Neural cell (in vitro differentiated cells): ENCODE data around the gene DEF6. TPM values are rescaled to one million over a fixed set of nuclear protein-coding genes. Genes with fewer than 3 reads are reported as not detected.

Experiments used
- H2AFZ ChIP-seq: fragments of 200-600, 300-800 bp; sonication (generic), shearing (Covaris generic); 2 replicates; pipeline ENCODE4 v1.6.0; 2014; ENCODE audit warnings: low read depth, mild to moderate bottlenecking, antibody characterized with exemption, low read length, moderate library complexity
- H3F3A ChIP-seq: fragments of 200-600 bp; shearing (Covaris generic); 2 replicates; pipeline ENCODE4 v1.6.1; 2016; ENCODE audit warnings: mild to moderate bottlenecking, moderate library complexity, mixed read lengths, antibody characterized with exemption, low read length; ENCODE audit not compliant: insufficient read depth, poor library complexity, severe bottlenecking
- H3K27ac ChIP-seq: fragments of 200-600, 300-800 bp; sonication (generic), shearing (Covaris generic); 2 replicates; pipeline ENCODE4 v1.5.1; 2014; ENCODE audit warnings: mild to moderate bottlenecking, low read length, moderate library complexity
- H3K27me3 ChIP-seq: fragments of 300-800, 200-600 bp; sonication (generic), shearing (Covaris generic); 2 replicates; pipeline ENCODE4 v1.6.0; 2014; ENCODE audit warnings: mild to moderate bottlenecking, low read depth, low read length, moderate library complexity; ENCODE audit not compliant: insufficient read depth
- H3K36me3 ChIP-seq: fragments of 300-800, 200-600 bp; sonication (generic), shearing (Covaris generic); 2 replicates; pipeline ENCODE4 v1.5.1; 2014; ENCODE audit warnings: mild to moderate bottlenecking, antibody characterized with exemption, low read length, moderate library complexity; ENCODE audit not compliant: insufficient read depth
- H3K4me2 ChIP-seq: fragments of 300-800, 200-600 bp; sonication (generic), shearing (Covaris generic); 2 replicates; pipeline ENCODE4 v1.6.0; 2014; ENCODE audit warnings: mild to moderate bottlenecking, low read length
- H3K4me3 ChIP-seq: fragments of 300-800, 200-600 bp; sonication (generic), shearing (Covaris generic); 2 replicates; pipeline ENCODE4 v1.5.1; 2014; ENCODE audit warnings: mild to moderate bottlenecking, low read length, moderate library complexity
- H3K79me2 ChIP-seq: fragments of 200-600 bp; shearing (Covaris generic); replicated peaks from 2 replicates; pipeline ENCODE4 v1.6.0; 2014; ENCODE audit warnings: mild to moderate bottlenecking, low read length, moderate library complexity; ENCODE audit not compliant: insufficient read depth
- H3K9ac ChIP-seq: fragments of 300-800, 200-600 bp; sonication (generic), shearing (Covaris generic); 2 replicates; pipeline ENCODE4 v1.6.1; 2016; ENCODE audit warnings: mild to moderate bottlenecking, low read length, mixed read lengths
- H3K9me2 ChIP-seq: fragments of 200-600 bp; shearing (Covaris generic); 2 replicates; pipeline ENCODE4 v1.6.1; 2016; ENCODE audit warnings: mild to moderate bottlenecking, low read length, mixed read lengths; ENCODE audit not compliant: insufficient read depth
- H3K9me3 ChIP-seq: fragments of 200-600, 300-800 bp; sonication (generic), shearing (Covaris generic); 2 replicates; pipeline ENCODE4 v1.6.1; 2016; ENCODE audit warnings: mild to moderate bottlenecking, mixed run types, low read length, moderate library complexity, mixed read lengths
- H4K20me1 ChIP-seq: fragments of 200-600 bp; shearing (Covaris generic); 2 replicates; pipeline ENCODE4 v1.6.1; 2016; ENCODE audit warnings: mild to moderate bottlenecking, mixed run types; ENCODE audit not compliant: insufficient read depth
- CTCF ChIP-seq: fragments of 450-650 bp; IDR thresholded peaks from 2 replicates; pipeline ENCODE4 v1.5.1; 2014; ENCODE audit warnings: antibody characterized with exemption, mild to moderate bottlenecking, moderate library complexity; ENCODE audit not compliant: poor library complexity, severe bottlenecking
- EZH2 ChIP-seq: fragments of 200-600, 300-800 bp; shearing (Covaris generic), sonication (generic); IDR thresholded peaks from 2 replicates; pipeline ENCODE4 v1.6.1; 2014; ENCODE audit warnings: antibody characterized with exemption, low read length, borderline replicate concordance, mild to moderate bottlenecking; ENCODE audit not compliant: insufficient read depth, poor library complexity, severe bottlenecking
- MXI1 ChIP-seq: fragments of 450-650 bp; conservative IDR thresholded peaks from 2 replicates; pipeline ENCODE4 v1.6.1; 2014; ENCODE audit warnings: antibody characterized with exemption, mild to moderate bottlenecking; ENCODE audit not compliant: poor library complexity, severe bottlenecking
- POLR2AphosphoS5 ChIP-seq: IDR thresholded peaks from 2 replicates; pipeline ENCODE4 v1.6.1; 2012
- RAD21 ChIP-seq: fragments of 450-650 bp; conservative IDR thresholded peaks from 2 replicates; pipeline ENCODE4 v1.6.1; 2014; ENCODE audit warnings: antibody characterized with exemption, mild to moderate bottlenecking, moderate library complexity
- SMC3 ChIP-seq: fragments of 450-650 bp; conservative IDR thresholded peaks from 2 replicates; pipeline ENCODE4 v1.6.1; 2014; ENCODE audit warnings: antibody characterized with exemption, mild to moderate bottlenecking, moderate library complexity; ENCODE audit not compliant: poor library complexity
- TAF1 ChIP-seq: IDR thresholded peaks from 2 replicates; pipeline ENCODE4 v1.6.1; 2012; ENCODE audit warnings: low read depth
- polyA plus RNA-seq: library from polyadenylated mRNA; depleted of rRNA; stranded (reverse); fragments of >200 nt; gene quantifications from 2 replicates; pipeline ENCODE4 v1.2.3, GENCODE V29; 2014

DEF6 gene
- polyA plus RNA-seq, 1 donor from 2014 or later, result 1.3 TPM

- no peaks in the 10 kb centered on the region for H4K20me1 ChIP-seq
Measured at GRCh38 chr6:35267446-35267845, 30.2 kb upstream of the DEF6 start.

GRCh38 chr6:35267897-35268296 lies 29.7 kb upstream of the DEF6 start:
- no peaks in the 10 kb centered on the region for H3K27me3 ChIP-seq
- no peaks in the 10 kb centered on the region for H3K36me3 ChIP-seq
- H3K9me3 ChIP-seq, result no peaks in the 10 kb centered on the region
- no peaks in the 10 kb centered on the region for H3F3A ChIP-seq
- H3K27ac ChIP-seq, result no peak overlapping the region
- no peak for TF ChIP-seq SMC3
- TF ChIP-seq EZH2, result no peak
- TF ChIP-seq CTCF, result no peak
- no peak for TF ChIP-seq RAD21
- H4K20me1 ChIP-seq, result no peaks in the 10 kb centered on the region
- no peak overlapping the region for H3K4me2 ChIP-seq
- H3K9me2 ChIP-seq, result no peaks in the 10 kb centered on the region
- H2AFZ ChIP-seq, result no peak overlapping the region
- H3K79me2 ChIP-seq, result no peaks in the 10 kb centered on the region
- H3K9ac ChIP-seq, result no peak overlapping the region
- H3K4me3 ChIP-seq, result no peak overlapping the region

More at GRCh38 chr6:35267446-35267845, 30.2 kb upstream of the DEF6 start:
- TF ChIP-seq EZH2, result no peak
- no peak for TF ChIP-seq POLR2AphosphoS5
- TF ChIP-seq RAD21, result no peak
- TF ChIP-seq TAF1, result no peak
- TF ChIP-seq MXI1, result no peak
- Histone ChIP-seq H3K4me2 (no peak overlapping the region), H3K9me3 (no peaks in the 10 kb centered on the region), H3K4me3 (no peak overlapping the region), H2AFZ (no peak overlapping the region), H3K27me3 (no peaks in the 10 kb centered on the region), H3K9me2 (no peaks in the 10 kb centered on the region), H3K9ac (no peak overlapping the region), H3K27ac (no peak overlapping the region), H3K36me3 (no peaks in the 10 kb centered on the region), H3K79me2 (no peaks in the 10 kb centered on the region), H3F3A (no peaks in the 10 kb centered on the region)

GRCh38 chr6:35272005-35272404 lies 25.6 kb upstream of the DEF6 start:
- H3K27ac ChIP-seq, result no peak overlapping the region
- no peaks in the 10 kb centered on the region for H3K9me3 ChIP-seq
- no peaks in the 10 kb centered on the region for H3K27me3 ChIP-seq
- no peak overlapping the region for H2AFZ ChIP-seq
- no peaks in the 10 kb centered on the region for H3K36me3 ChIP-seq
- TF ChIP-seq RAD21 (no peak), SMC3 (no peak), TAF1 (no peak)
- H4K20me1 ChIP-seq, result no peaks in the 10 kb centered on the region
- no peaks in the 10 kb centered on the region for H3F3A ChIP-seq
- no peak overlapping the region for H3K9ac ChIP-seq
- H3K4me3 ChIP-seq, result no peak overlapping the region
- no peak overlapping the region for H3K4me2 ChIP-seq
- no peaks in the 10 kb centered on the region for H3K79me2 ChIP-seq
- no peaks in the 10 kb centered on the region for H3K9me2 ChIP-seq
